Common myeloid progenitor, CD34-positive (primary cell): ENCODE data around the gene SESTD1.

Experiments used
- CTCF ChIA-PET: fragments of 350-600 bp; sonication (Branson Sonifier 250); formaldehyde crosslinking; loops from one replicate; lab custom pipeline; 2021; ENCODE audit warnings: antibody characterized with exemption; lab: Charles Lee
- POLR2A ChIA-PET: fragments of 350-600 bp; sonication (Branson Sonifier 250); formaldehyde crosslinking; loops from one replicate; lab custom pipeline; 2021; ENCODE audit warnings: antibody characterized with exemption; lab: Charles Lee
- DNase-seq, 3 donors: peaks; one replicate each; pipeline versions ENCODE4 v3.0.0 to v3.0.0-alpha.2; 2013
- H3K27ac ChIP-seq, 2 experiments: 1 replicate in 1 of 2; 2 replicates in 1 of 2; pipeline ENCODE4 v1.7.0; 2013; ENCODE audit warnings: inconsistent platforms in 2 of 2, low read length in 2 of 2, mild to moderate bottlenecking in 2 of 2, low read depth in 1 of 2, moderate library complexity in 1 of 2; ENCODE audit not compliant: severe bottlenecking in 2 of 2, insufficient read depth in 1 of 2, poor library complexity in 1 of 2
- H3K27me3 ChIP-seq, 5 experiments: replicated peaks in 2 of 5; 1 replicate in 3 of 5; 2 replicates in 2 of 5; pipeline versions ENCODE4 v1.6.1 to v1.7.0; 2013; ENCODE audit warnings: low read length in 4 of 5, mild to moderate bottlenecking in 2 of 5, moderate library complexity in 2 of 5, inconsistent platforms in 1 of 5; ENCODE audit not compliant: insufficient read depth in 5 of 5, control insufficient read depth in 4 of 5
- H3K36me3 ChIP-seq, 4 experiments: 1 replicate in 2 of 4; 2 replicates in 2 of 4; pipeline versions ENCODE4 v1.6.1 to v1.7.0; 2013; ENCODE audit warnings: low read length in 3 of 4, control low read depth in 1 of 4, mild to moderate bottlenecking in 1 of 4; ENCODE audit not compliant: control insufficient read depth in 4 of 4, insufficient read depth in 4 of 4
- H3K4me1 ChIP-seq, 4 experiments: 1 replicate in 3 of 4; 2 replicates in 1 of 4; pipeline versions ENCODE4 v1.6.1 to v1.7.1; 2013; ENCODE audit warnings: low read length in 3 of 4, mild to moderate bottlenecking in 3 of 4, control low read depth in 1 of 4, inconsistent platforms in 1 of 4, moderate library complexity in 1 of 4; ENCODE audit not compliant: control insufficient read depth in 4 of 4, insufficient read depth in 4 of 4; ENCODE audit errors: control extremely low read depth in 1 of 4
- H3K4me3 ChIP-seq, 7 experiments: 1 replicate in 4 of 7; 2 replicates in 3 of 7; pipeline versions ENCODE4 v1.5.1 to v1.7.0; 2013; ENCODE audit warnings: mild to moderate bottlenecking in 7 of 7, low read length in 6 of 7, moderate library complexity in 6 of 7, inconsistent platforms in 2 of 7, low read depth in 2 of 7, control low read depth in 1 of 7; ENCODE audit not compliant: insufficient read depth in 4 of 7, control insufficient read depth in 1 of 7; ENCODE audit errors: extremely low read depth in 1 of 7
- H3K9me3 ChIP-seq, 5 experiments: 1 replicate in 4 of 5; 2 replicates in 1 of 5; pipeline versions ENCODE4 v1.6.1 to v1.7.1; 2013; ENCODE audit warnings: low read length in 4 of 5, mild to moderate bottlenecking in 2 of 5, inconsistent platforms in 1 of 5, low read depth in 1 of 5, moderate library complexity in 1 of 5; ENCODE audit not compliant: control insufficient read depth in 4 of 5, insufficient read depth in 2 of 5; ENCODE audit errors: control extremely low read depth in 1 of 5
- WGBS: methylation state at CpG from one replicate; pipeline ENCODE4 v1.1.5; 2013; ENCODE audit not compliant: insufficient coverage; 5-methylcytosine and 5-hydroxymethylcytosine counted together

SESTD1 gene

GRCh38 chr2:179191110-179191509 is 73.5 kb downstream of the SESTD1 start:
- CTCF ChIA-PET, result no interaction called here
- DNase-seq, result no peak
- H3K36me3 ChIP-seq, result peaks cover 0 to 11% (median 3%) of the 10 kb centered on the region in 4 experiments
- H3K4me3 ChIP-seq, result no peak overlapping the region
- H3K27ac ChIP-seq, result no peak overlapping the region
- peaks cover 6 to 31% (median 14%) of the 10 kb centered on the region in 5 experiments for H3K9me3 ChIP-seq
- no CpG with 5 or more reads among the region's 2 CpGs for WGBS
- H3K4me1 ChIP-seq, result no peaks in the 10 kb centered on the region
- no peaks in the 10 kb centered on the region for H3K27me3 ChIP-seq
- POLR2A ChIA-PET, result no interaction called here

DNA sequence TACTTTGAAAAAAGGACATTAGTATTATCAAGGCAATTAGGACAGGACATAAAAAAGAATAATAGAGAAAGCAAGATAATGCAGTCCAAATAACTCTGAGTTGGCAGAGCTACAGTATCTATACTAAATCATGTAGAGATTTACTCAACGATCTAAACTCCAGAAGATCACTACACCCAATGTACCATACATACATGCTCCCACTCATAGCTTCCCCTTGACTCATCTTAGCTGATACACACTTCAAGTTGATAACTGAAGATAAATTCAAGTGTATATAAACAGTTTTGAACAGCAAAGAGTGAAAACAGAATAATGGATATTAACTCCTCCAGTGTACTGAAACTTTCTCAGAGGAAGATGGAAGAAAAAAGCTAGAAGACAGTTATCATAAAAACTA is 78.5 kb downstream of the SESTD1 start:
- Histone ChIP-seq H3K9me3 (peaks cover 3 to 19% (median 9%) of the 10 kb centered on the region in 5 experiments), H3K27me3 (no peaks in the 10 kb centered on the region), H3K36me3 (peaks cover 0 to 11% (median 3%) of the 10 kb centered on the region in 4 experiments), H3K4me1 (no peaks in the 10 kb centered on the region), H3K27ac (no peak overlapping the region), H3K4me3 (no peak overlapping the region)
- no peak for DNase-seq
- POLR2A ChIA-PET, result no interaction called here
- CTCF ChIA-PET, result no interaction called here
- WGBS, result 100% methylated on average over 1 of the region's 1 CpG

- Histone ChIP-seq H3K9me3 (peaks cover 0 to 9% (median 3%) of the 10 kb centered on the region in 5 experiments), H3K27ac (no peak overlapping the region), H3K4me1 (no peaks in the 10 kb centered on the region), H3K36me3 (peaks cover 2 to 11% (median 7%) of the 10 kb centered on the region in 4 experiments), H3K4me3 (no peak overlapping the region), H3K27me3 (no peaks in the 10 kb centered on the region)
- CTCF ChIA-PET, result no interaction called here
- no peak for DNase-seq
- no CpG with 5 or more reads among the region's 1 CpG for WGBS
- POLR2A ChIA-PET, result no interaction called here
These were observed 80.0 kb downstream of the SESTD1 start for GRCh38 chr2:179184610-179185009.

- Histone ChIP-seq H3K4me3 (no peak overlapping the region), H3K4me1 (no peaks in the 10 kb centered on the region), H3K9me3 (no peaks in the 10 kb centered on the region), H3K27me3 (no peaks in the 10 kb centered on the region), H3K27ac (no peak overlapping the region), H3K36me3 (peaks cover 0 to 8% (median 4%) of the 10 kb centered on the region in 4 experiments)
- ChIA-PET CTCF (no interaction called here), POLR2A (no interaction called here)
- no peak for DNase-seq
- WGBS, result 96% methylated on average over 2 of the region's 3 CpGs
These were observed 83.6 kb downstream of the SESTD1 start for GRCh38 chr2:179181002-179181401.

GRCh38 chr2:179180242-179180641 is 84.4 kb downstream of the SESTD1 start:
- Histone ChIP-seq H3K4me1 (no peaks in the 10 kb centered on the region), H3K36me3 (peaks cover 2 to 12% (median 4%) of the 10 kb centered on the region in 4 experiments), H3K9me3 (no peaks in the 10 kb centered on the region), H3K27me3 (no peaks in the 10 kb centered on the region), H3K4me3 (no peak overlapping the region), H3K27ac (no peak overlapping the region)
- no peak for DNase-seq
- 100% methylated on average over 1 of the region's 2 CpGs for WGBS
- ChIA-PET POLR2A (no interaction called here), CTCF (no interaction called here)

DNA sequence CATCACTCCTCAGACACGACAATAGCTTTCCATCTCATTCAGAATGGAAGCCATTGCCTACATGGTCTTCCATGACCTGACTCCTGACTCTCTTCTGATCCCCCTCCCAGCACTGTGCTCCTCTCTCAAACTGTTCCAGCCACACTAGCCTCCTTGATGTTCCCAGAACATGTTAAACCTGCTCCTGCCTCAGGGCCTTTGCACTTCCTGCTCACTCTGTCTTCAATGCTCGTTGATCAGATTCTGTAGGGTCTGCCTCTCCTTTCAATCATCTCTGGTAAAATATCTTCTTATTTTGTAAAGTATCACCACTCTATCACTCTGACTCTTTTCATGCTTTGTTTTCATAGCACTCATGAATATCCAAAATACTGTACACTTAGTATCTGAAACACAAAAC is 84.9 kb downstream of the SESTD1 start:
- H3K4me1 ChIP-seq, result no peaks in the 10 kb centered on the region
- H3K4me3 ChIP-seq, result no peak overlapping the region
- peaks cover 2 to 12% (median 4%) of the 10 kb centered on the region in 4 experiments for H3K36me3 ChIP-seq
- no peaks in the 10 kb centered on the region for H3K27me3 ChIP-seq
- no peak overlapping the region for H3K27ac ChIP-seq
- no peak for DNase-seq
- ChIA-PET CTCF (no interaction called here), POLR2A (no interaction called here)
- no peaks in the 10 kb centered on the region for H3K9me3 ChIP-seq
- WGBS, result 94% methylated on average over 2 of the region's 2 CpGs

DNA sequence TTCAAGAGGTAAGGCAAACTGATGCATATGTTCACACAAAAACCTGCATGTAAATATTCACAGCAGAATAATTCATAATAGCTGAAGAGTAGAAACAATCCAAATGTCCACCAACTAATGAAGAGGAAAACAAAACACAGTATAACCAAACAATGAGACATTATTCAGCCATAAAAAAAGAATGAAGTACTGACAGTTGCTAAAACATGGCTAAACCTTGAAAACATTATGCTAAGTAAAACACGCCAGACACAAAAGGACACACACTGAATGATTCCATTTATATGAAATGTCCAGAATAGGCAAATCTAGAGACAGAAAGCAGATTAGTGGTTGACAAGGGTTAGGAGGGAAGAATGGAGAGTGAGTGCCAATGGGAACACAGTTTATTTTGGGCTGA is 86.9 kb downstream of the SESTD1 start:
- WGBS, result no CpG with 5 or more reads among the region's 1 CpG
- H3K4me3 ChIP-seq, result no peak overlapping the region

More for the DNA sequence above, 86.9 kb downstream of the SESTD1 start:
- H3K9me3 ChIP-seq, result no peaks in the 10 kb centered on the region
- ChIA-PET POLR2A (no interaction called here), CTCF (no interaction called here)
- H3K27me3 ChIP-seq, result no peaks in the 10 kb centered on the region
- peaks cover 4 to 19% (median 4%) of the 10 kb centered on the region in 4 experiments for H3K36me3 ChIP-seq
- no peaks in the 10 kb centered on the region for H3K4me1 ChIP-seq
- no peak for DNase-seq
- no peak overlapping the region for H3K27ac ChIP-seq
